NCI-H510A (cell line): ENCODE results near the gene ADIPOQ.
"Not testable (repeated sequence)": the region's sequence is repeated elsewhere in the genome, so short reads cannot be mapped to it uniquely, and the experiment has no call there.

Experiments used
- DNase-seq: peaks from one replicate; lab custom pipeline; 2025; lab: John Stamatoyannopoulos, UW

Gene ADIPOQ

GRCh38 chr3:186902154-186902553 is 59.6 kb downstream of the ADIPOQ start:
- no peak for DNase-seq

DNA sequence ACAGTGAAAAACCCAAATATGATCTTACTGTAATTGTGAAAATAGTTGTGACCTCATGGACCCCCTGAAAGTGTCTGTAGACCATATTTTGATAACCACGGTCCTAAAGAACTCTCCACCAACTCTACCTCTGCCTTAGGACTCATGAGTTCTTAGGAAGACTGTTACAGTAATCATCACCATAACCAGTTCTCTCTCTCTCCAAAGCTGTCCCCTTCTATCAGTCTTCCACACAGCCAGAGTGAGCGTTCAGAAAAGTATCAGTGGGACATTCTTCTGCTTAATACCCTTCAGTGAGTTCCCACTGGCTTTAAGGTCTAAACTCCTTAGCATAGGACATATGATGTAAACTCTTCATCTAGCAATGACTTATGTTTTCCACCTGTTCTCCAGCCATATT is 60.2 kb downstream of the ADIPOQ start:
- no peak for DNase-seq

- DNase-seq = not testable (repeated sequence)
These were observed 61.2 kb downstream of the ADIPOQ start for GRCh38 chr3:186903676-186904075.

GRCh38 chr3:186907075-186907474 is 64.6 kb downstream of the ADIPOQ start:
- DNase-seq = not testable (repeated sequence)
